ENCODE measurements around the gene GOLGA6D. TPM values are rescaled to one million over a fixed set of nuclear protein-coding genes. Genes with fewer than 3 reads are reported as not detected.
"Not testable (repeated sequence)": the region's sequence is repeated elsewhere in the genome, so short reads cannot be mapped to it uniquely, and the experiment has no call there.

GOLGA6D gene
- total RNA-seq, 1 donor from 2014 or later = not detected

- peaks cover 9% of the 10 kb centered on the region for H3K4me1 ChIP-seq
- no peaks in the 10 kb centered on the region for H3K27me3 ChIP-seq (ENCODE audit: low read depth)
- H3K27ac ChIP-seq = peak overlapping the region; percentile 79
- ATAC-seq = no peak
- TF ChIP-seq CTCF (IDR thresholded peaks at IDR 0.05) = no peak
- no peaks in the 10 kb centered on the region for H3K9me3 ChIP-seq
- peak overlapping the region; percentile 93 for H3K4me3 ChIP-seq
- peaks cover 12% of the 10 kb centered on the region for H3K36me3 ChIP-seq
- intact Hi-C loops (cut with DNase I) = no loop called here
- DNase-seq = no peak
Measured at GRCh38 chr15:75335313-75335704, 52.7 kb downstream of the GOLGA6D start.

GRCh38 chr15:75335705-75336355, 53.2 kb downstream of the GOLGA6D start, which contains the start of gene COMMD4:
Gene COMMD4, plus strand, starts transcription at chr15:75336063. Its CDS starts 27 bp downstream, at chr15:75336090.
- Histone ChIP-seq H3K36me3 (peaks cover 14% of the 10 kb centered on the region), H3K4me1 (peaks cover 9% of the 10 kb centered on the region), H3K27me3 (ENCODE audit: low read depth) (no peaks in the 10 kb centered on the region), H3K4me3 (peak within 1 kb of the TSS; percentile 93), H3K27ac (peak within 1 kb of the TSS; percentile 79), H3K9me3 (no peaks in the 10 kb centered on the region)
- intact Hi-C loops (cut with DNase I) = no loop called here
- DNase-seq (peak; percentile 97), ATAC-seq (peak; percentile 94 to 97)
- TF ChIP-seq CTCF (IDR thresholded peaks at IDR 0.05) = no peak

- Histone ChIP-seq H3K9me3 (no peaks in the 10 kb centered on the region), H3K36me3 (peaks cover 22% of the 10 kb centered on the region), H3K27ac (no peak overlapping the region), H3K4me1 (peaks cover 12% of the 10 kb centered on the region), H3K27me3 (ENCODE audit: low read depth) (no peaks in the 10 kb centered on the region), H3K4me3 (no peak overlapping the region)
- TF ChIP-seq CTCF (IDR thresholded peaks at IDR 0.05) = no peak
- no peak for DNase-seq
- no peak for ATAC-seq
- intact Hi-C loops (cut with DNase I) = no loop called here
Measured at GRCh38 chr15:75338661-75339240, 56.1 kb downstream of the GOLGA6D start.

DNA sequence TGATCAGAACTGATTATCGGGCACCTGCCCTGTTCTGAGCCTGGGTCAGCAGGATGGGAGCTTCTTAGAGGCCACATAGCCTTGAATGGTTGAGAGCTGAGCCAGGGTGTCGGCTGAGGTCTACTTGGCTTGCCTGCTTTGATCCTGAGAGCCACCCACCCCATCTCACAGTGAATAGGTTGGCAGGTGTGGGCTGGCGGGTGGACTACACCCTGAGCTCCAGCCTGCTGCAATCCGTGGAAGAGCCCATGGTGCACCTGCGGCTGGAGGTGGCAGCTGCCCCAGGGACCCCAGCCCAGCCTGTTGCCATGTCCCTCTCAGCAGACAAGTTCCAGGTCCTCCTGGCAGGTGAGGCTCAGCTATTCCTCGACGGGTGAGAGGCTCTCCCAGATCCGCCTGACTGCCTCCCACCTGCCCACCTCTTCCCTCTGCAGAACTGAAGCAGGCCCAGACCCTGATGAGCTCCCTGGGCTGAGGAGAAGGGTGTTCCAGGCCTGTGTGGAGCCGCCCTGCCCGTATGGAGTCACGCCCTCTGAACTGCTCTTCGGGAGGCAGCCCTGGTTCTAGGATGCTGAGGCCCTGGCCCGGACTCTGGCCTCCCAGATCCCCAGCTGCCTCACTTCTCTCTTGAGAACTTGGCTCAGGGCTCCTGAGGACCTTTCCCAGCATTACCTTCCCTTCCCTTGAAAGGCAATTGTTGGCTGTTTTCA, 57.1 kb downstream of the GOLGA6D start:
- no peak for DNase-seq

DNA sequence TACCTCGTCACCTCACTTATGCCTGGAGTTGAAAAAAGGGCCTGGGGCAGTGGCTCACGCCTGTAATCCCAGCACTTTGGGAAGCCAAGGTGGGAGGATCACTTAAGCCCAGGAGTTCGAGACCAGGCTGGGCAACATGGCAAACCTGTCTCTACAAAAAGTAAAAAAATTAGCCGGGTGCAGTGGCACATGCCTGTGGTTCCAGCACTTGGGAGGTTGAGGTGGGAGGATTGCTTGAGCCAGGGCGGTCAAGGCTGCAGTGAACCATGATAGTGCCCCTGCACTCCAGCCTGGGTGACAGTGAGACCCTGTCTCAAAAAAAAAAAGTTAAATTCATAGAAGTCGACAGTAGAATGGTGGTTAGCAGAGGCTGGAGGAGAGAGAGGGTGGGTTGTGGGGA, 59.6 kb downstream of the GOLGA6D start:
- H3K27ac ChIP-seq = no peak overlapping the region
- ATAC-seq (no peak), DNase-seq (no peak)
- H3K27me3 ChIP-seq (ENCODE audit: low read depth) = no peaks in the 10 kb centered on the region
- H3K4me1 ChIP-seq = peaks cover 6% of the 10 kb centered on the region
- no peak for TF ChIP-seq CTCF (IDR thresholded peaks at IDR 0.05)
- H3K9me3 ChIP-seq = no peaks in the 10 kb centered on the region
- intact Hi-C loops (cut with DNase I) = no loop called here
- H3K36me3 ChIP-seq = peaks cover 22% of the 10 kb centered on the region
- H3K4me3 ChIP-seq = no peak overlapping the region

More for the DNA sequence above, 57.1 kb downstream of the GOLGA6D start:
- intact Hi-C loops (cut with DNase I) = no loop called here
- Histone ChIP-seq H3K36me3 (peaks cover 22% of the 10 kb centered on the region), H3K4me1 (peaks cover 16% of the 10 kb centered on the region), H3K4me3 (no peak overlapping the region), H3K27ac (no peak overlapping the region), H3K27me3 (ENCODE audit: low read depth) (no peaks in the 10 kb centered on the region), H3K9me3 (no peaks in the 10 kb centered on the region)
- ATAC-seq = no peak
- no peak for TF ChIP-seq CTCF (IDR thresholded peaks at IDR 0.05)

DNA sequence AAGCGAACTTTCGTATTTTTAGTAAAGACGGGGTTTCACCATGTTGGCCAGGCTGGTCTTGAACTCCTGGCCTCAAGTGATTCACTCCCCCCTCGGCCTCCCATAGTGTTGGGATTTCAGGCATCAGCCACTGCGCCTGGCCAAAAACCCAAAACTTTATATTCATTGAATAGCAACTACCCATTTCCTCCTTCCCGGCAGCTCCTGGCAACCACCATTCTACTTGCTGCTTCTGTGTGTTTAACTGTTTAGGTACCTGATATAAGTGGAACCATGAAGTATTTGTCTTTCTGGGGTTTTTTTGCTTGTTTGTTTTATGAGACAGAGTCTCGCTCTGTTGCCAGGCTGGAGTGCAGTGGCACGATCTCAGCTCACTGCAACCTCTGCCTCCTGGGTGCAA, 61.3 kb downstream of the GOLGA6D start:
- H3K9me3 ChIP-seq; H3K4me3 ChIP-seq; DNase-seq; intact Hi-C loops (cut with DNase I); ATAC-seq; H3K27ac ChIP-seq; H3K27me3 ChIP-seq (ENCODE audit: low read depth): not testable (repeated sequence)
- Histone ChIP-seq H3K4me1 (peaks cover 14% of the 10 kb centered on the region), H3K36me3 (peaks cover 22% of the 10 kb centered on the region)
